Chondrocyte (in vitro differentiated cells): ENCODE measurements around the gene TTC21B. TPM values are rescaled to one million over a fixed set of nuclear protein-coding genes. Genes with fewer than 3 reads are reported as not detected.

ENCODE experiments used
- DNase-seq: peaks from one replicate; pipeline ENCODE4 v3.0.0; 2021; ENCODE audit warnings: mixed read lengths, low spot score
- H3K27ac Mint-ChIP-seq: one replicate; pipeline ENCODE4 v1.8.0; 2021; ENCODE audit warnings: mild to moderate bottlenecking, moderate library complexity, mixed read lengths; ENCODE audit not compliant: unreplicated experiment
- H3K27me3 Mint-ChIP-seq: 2 replicates; pipeline ENCODE4 v1.8.0; 2021; ENCODE audit warnings: low read depth, mixed read lengths
- H3K36me3 Mint-ChIP-seq: 2 replicates; pipeline ENCODE4 v1.8.0; 2021; ENCODE audit warnings: low read depth, mixed read lengths
- H3K4me1 Mint-ChIP-seq: 2 replicates; pipeline ENCODE4 v1.8.0; 2021; ENCODE audit warnings: low read depth, mild to moderate bottlenecking, mixed read lengths
- H3K4me3 Mint-ChIP-seq: one replicate; pipeline ENCODE4 v1.8.0; 2021; ENCODE audit warnings: mild to moderate bottlenecking, moderate library complexity, mixed read lengths; ENCODE audit not compliant: unreplicated experiment
- H3K9me3 Mint-ChIP-seq: 2 replicates; pipeline ENCODE4 v1.8.0; 2021; ENCODE audit warnings: low read depth, mixed read lengths
- total RNA-seq: library from RNA; stranded (reverse); gene quantifications from 3 replicates; pipeline ENCODE4 v1.2.1, GENCODE V29; 2021
- TF ChIP-seq, protein P1 (sequence below): fragments of 200-600 bp; sonication (generic); IDR thresholded peaks from 2 replicates; pipeline ENCODE4 v1.5.0; 2021; ENCODE audit warnings: antibody characterized with exemption, mild to moderate bottlenecking, moderate library complexity

Gene TTC21B
- total RNA-seq, 1 donor from 2014 or later: 12.7 TPM

DNA sequence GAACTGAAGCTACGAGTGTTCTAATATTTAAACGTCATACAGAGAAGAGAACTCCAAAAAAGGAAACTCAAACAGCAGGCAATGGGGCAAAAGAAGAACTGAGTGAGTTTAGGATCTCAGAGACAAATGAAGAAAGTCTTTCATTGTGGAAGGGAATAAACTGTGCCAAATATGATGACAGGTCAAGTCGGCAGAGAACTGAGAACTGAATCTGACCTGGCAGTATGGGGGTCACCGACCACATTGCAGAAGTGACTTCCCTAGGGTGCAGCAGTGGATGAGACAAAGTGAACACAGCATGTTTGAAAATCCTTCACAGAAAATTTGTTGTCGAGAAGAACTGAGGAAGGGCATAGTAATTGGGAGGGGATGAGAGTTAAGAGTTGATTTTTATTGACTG lies 55.9 kb downstream of the TTC21B start:
- Mint-ChIP-seq H3K27ac (no peak overlapping the region), H3K4me3 (no peak overlapping the region), H3K9me3 (no peaks in the 10 kb centered on the region), H3K27me3 (no peaks in the 10 kb centered on the region), H3K4me1 (peaks cover 22% of the 10 kb centered on the region), H3K36me3 (peaks cover 38% of the 10 kb centered on the region)
- no peak for DNase-seq
- TF ChIP-seq, protein P1, sequence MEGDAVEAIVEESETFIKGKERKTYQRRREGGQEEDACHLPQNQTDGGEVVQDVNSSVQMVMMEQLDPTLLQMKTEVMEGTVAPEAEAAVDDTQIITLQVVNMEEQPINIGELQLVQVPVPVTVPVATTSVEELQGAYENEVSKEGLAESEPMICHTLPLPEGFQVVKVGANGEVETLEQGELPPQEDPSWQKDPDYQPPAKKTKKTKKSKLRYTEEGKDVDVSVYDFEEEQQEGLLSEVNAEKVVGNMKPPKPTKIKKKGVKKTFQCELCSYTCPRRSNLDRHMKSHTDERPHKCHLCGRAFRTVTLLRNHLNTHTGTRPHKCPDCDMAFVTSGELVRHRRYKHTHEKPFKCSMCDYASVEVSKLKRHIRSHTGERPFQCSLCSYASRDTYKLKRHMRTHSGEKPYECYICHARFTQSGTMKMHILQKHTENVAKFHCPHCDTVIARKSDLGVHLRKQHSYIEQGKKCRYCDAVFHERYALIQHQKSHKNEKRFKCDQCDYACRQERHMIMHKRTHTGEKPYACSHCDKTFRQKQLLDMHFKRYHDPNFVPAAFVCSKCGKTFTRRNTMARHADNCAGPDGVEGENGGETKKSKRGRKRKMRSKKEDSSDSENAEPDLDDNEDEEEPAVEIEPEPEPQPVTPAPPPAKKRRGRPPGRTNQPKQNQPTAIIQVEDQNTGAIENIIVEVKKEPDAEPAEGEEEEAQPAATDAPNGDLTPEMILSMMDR: no peak

DNA sequence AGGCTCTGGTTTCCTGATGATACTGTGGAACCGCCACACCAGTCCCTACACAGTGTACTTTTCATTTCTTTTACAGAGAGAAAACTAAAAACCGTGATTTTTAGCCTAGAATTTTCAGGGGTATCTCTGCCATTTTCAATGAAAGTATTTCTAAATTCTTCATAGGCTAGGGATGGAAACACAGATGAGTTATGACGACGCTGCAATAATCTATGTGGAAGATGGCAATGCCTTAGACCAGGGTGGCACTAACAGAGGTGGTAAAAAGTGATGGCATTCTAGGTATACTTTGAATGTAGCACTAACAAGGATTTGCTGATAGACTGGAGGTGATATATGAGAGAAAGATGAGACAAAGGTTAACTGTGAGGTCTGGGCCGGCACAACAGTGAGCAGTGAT lies 56.5 kb downstream of the TTC21B start:
- TF ChIP-seq, protein P1: no peak
- H3K27ac Mint-ChIP-seq: no peak overlapping the region
- DNase-seq: no peak
- H3K27me3 Mint-ChIP-seq: no peaks in the 10 kb centered on the region
- peaks cover 41% of the 10 kb centered on the region for H3K36me3 Mint-ChIP-seq
- no peak overlapping the region for H3K4me3 Mint-ChIP-seq
- no peaks in the 10 kb centered on the region for H3K9me3 Mint-ChIP-seq
- H3K4me1 Mint-ChIP-seq: peaks cover 21% of the 10 kb centered on the region

DNA sequence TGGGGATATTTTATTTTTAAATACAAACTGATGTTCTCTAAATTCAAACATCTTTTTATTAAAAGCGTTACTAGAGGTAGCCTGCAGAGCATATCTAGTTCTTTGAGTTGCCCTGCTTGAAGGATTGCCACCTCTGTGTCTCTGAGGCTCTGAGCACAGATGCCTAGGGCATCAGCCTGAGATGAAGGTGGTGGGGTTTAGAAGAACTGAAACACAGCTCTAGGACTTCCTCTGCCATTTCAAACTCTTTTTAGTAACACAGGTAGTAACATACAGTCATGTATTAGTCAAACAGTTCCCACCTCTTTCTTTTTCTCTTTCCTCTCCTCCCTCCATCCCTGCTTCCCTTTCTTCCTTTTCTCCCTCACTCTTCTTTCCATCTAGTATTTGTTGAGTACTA lies 57.6 kb downstream of the TTC21B start:
- DNase-seq: no peak
- Mint-ChIP-seq H3K9me3 (no peaks in the 10 kb centered on the region), H3K27ac (no peak overlapping the region), H3K36me3 (peaks cover 37% of the 10 kb centered on the region), H3K4me3 (no peak overlapping the region), H3K27me3 (no peaks in the 10 kb centered on the region), H3K4me1 (peaks cover 21% of the 10 kb centered on the region)
- TF ChIP-seq, protein P1: no peak

DNA sequence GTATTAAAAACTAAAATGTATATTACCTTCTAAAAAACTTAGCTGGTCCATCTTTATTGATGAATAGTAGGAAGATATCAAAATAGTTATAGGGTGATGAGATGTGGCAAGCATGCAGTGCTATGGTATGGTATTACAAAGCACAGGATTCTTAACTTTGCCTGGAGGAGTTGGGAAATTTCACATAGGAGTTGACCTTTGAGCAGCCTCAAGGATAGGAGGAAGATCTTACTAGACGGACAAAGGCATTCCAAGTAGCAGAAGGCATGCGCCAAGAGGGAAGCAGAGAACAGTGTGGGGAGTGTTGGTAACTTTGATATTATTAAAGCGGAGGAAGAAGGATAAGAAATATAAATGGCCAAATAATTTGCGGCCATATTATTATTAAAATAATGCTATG lies 60.0 kb downstream of the TTC21B start:
- TF ChIP-seq, protein P1: no peak
- H3K27me3 Mint-ChIP-seq: no peaks in the 10 kb centered on the region
- DNase-seq: no peak
- no peak overlapping the region for H3K27ac Mint-ChIP-seq
- H3K4me3 Mint-ChIP-seq: no peak overlapping the region
- H3K4me1 Mint-ChIP-seq: peaks cover 9% of the 10 kb centered on the region
- H3K9me3 Mint-ChIP-seq: no peaks in the 10 kb centered on the region
- peaks cover 36% of the 10 kb centered on the region for H3K36me3 Mint-ChIP-seq

DNA sequence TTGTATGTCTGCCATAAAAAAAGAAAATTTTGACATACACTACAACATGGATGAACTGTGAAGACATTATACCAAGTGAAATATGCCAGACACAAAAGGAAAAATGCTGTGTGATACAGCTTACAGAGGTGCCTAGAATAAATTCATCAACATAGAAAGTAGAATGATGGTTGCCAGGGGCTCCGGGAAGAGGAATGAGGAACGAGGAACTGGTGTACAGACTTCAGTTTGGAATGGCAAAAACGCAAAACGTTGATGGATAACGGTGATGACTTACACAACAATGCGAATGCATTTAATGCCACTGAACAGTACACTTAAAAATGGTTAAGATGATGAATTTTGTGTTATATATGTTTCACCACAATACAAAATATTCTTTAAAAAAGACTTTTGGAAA lies 61.0 kb downstream of the TTC21B start:
- H3K9me3 Mint-ChIP-seq: no peaks in the 10 kb centered on the region
- DNase-seq: no peak

More for the DNA sequence above, 61.0 kb downstream of the TTC21B start:
- H3K27me3 Mint-ChIP-seq: no peaks in the 10 kb centered on the region
- no peak overlapping the region for H3K27ac Mint-ChIP-seq
- H3K4me1 Mint-ChIP-seq: no peaks in the 10 kb centered on the region
- TF ChIP-seq, protein P1: no peak
- peaks cover 28% of the 10 kb centered on the region for H3K36me3 Mint-ChIP-seq
- no peak overlapping the region for H3K4me3 Mint-ChIP-seq
